Measurements from ENCODE around the gene HLA-A.

- TF ChIP-seq CTCF (IDR thresholded peaks at IDR 0.05), result no peak
- TF ChIP-seq ZFX (IDR thresholded peaks at IDR 0.05; ENCODE audit: borderline replicate concordance), result no peak
These were observed 15.7 kb upstream of the HLA-A start for GRCh38 chr6:29926413-29927274.

Measured in 22Rv1 (cell line).